NCI-H526 treated with DMSO at 0.1 percent for 48 hours (cell line): ENCODE data around the gene PALLD.
A peak's percentile ranks its signal among the peaks of the same experiment; 100 is the strongest.

Experiments used
- DNase-seq: peaks from one replicate; lab custom pipeline; 2025; lab: John Stamatoyannopoulos, UW

The PALLD gene

GRCh38 chr4:168734703-168735678, 238.1 kb downstream of the PALLD start:
- no peak for DNase-seq

GRCh38 chr4:168735735-168736134, 238.9 kb downstream of the PALLD start:
- no peak for DNase-seq

- peak; percentile 16 for DNase-seq
Measured at GRCh38 chr4:168736860-168737805, 240.3 kb downstream of the PALLD start.

GRCh38 chr4:168737806-168738172, 240.9 kb downstream of the PALLD start:
- DNase-seq: no peak

- DNase-seq: no peak
Measured at GRCh38 chr4:168739886-168740285, 243.0 kb downstream of the PALLD start.

GRCh38 chr4:168740691-168741090, 243.8 kb downstream of the PALLD start:
- no peak for DNase-seq

- no peak for DNase-seq
Measured at GRCh38 chr4:168741281-168742173, 244.7 kb downstream of the PALLD start.

GRCh38 chr4:168743131-168743530, 246.3 kb downstream of the PALLD start:
- no peak for DNase-seq

- no peak for DNase-seq
Measured at GRCh38 chr4:168743601-168744000, 246.7 kb downstream of the PALLD start.

- no peak for DNase-seq
Measured at GRCh38 chr4:168744021-168744420, 247.2 kb downstream of the PALLD start.

- no peak for DNase-seq
Measured at GRCh38 chr4:168748807-168749206, 252.0 kb downstream of the PALLD start.

GRCh38 chr4:168751263-168752225, 254.7 kb downstream of the PALLD start:
- DNase-seq: no peak

- no peak for DNase-seq
Measured at GRCh38 chr4:168755598-168756477, 259.0 kb downstream of the PALLD start.

- no peak for DNase-seq
Measured at GRCh38 chr4:168757500-168757899, 260.6 kb downstream of the PALLD start.

GRCh38 chr4:168758351-168758876, 261.6 kb downstream of the PALLD start:
- no peak for DNase-seq

GRCh38 chr4:168759321-168759720, 262.5 kb downstream of the PALLD start:
- no peak for DNase-seq

GRCh38 chr4:168759959-168760527, 263.2 kb downstream of the PALLD start:
- DNase-seq: no peak

- DNase-seq: no peak
Measured at GRCh38 chr4:168761066-168761465, 264.2 kb downstream of the PALLD start.

- DNase-seq: no peak
Measured at GRCh38 chr4:168765322-168765721, 268.5 kb downstream of the PALLD start.
